ENCODE data around the gene TSHB. TPM values are rescaled to one million over a fixed set of nuclear protein-coding genes. Genes with fewer than 3 reads are reported as not detected.

TSHB gene
- total RNA-seq, 1 donor from 2014 or later: not detected

DNA sequence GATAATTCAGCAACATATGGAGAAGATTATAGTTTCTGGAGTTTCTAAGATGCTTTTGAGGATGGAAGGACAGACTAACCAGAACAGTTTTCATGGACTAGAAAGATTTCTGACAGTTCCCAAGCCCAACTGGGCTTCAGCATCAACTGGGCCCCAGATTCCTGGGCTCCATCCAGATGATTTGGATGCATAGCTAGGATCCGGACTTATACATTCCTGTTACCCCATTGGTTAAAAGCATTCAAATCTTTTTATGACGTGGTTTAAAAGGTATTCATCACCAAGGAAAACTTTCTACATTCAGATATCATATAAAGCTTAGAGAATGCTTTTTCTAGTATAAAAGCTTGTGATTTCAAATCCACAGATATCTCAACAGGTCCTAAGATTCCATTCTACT lies 29.7 kb downstream of the TSHB start:
- no peak for DNase-seq (ENCODE audit: low spot score)

DNA sequence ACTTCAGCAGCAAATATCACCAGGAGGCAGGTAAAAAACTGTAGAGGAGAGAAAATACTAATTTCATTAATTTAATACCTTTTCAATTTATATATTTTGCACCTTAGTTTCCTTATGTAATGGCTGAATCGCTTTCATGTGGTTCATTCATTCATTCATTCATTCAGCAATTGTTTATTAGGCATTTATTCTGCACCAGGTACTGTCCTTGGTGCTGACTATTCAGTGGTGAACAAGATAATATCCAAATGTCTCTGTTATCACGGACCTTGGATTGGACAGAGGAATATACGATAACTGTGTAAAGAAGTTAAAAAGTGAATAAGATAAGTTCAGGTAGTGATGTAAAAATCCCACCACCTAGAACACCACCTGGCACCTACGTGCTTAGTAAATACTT lies 30.9 kb downstream of the TSHB start:
- no peak for DNase-seq (ENCODE audit: low spot score)

DNA sequence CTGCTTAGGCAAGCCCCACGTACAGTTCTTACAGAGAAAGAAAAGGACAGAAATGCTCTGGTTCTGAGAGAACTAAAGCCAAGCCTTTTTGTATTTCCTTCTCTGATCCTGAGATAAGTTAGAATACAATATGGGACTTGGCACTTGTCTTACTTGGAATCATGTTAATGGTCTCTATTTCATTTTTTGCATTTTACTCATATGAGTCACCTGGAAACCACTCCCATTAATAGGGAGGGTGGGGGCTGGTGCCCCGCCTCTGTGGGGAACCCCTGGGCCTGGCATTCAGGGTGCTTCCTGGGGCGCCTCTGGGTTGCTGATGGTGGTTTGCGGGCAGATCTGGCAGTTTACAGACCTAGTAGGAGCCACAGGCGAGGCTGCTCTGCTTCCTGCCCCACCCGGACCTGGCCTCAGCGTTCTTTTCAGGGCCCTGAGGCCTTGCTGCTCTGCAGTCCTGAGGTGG lies 32.9 kb downstream of the TSHB start:
- DNase-seq (ENCODE audit: low spot score): no peak

DNA sequence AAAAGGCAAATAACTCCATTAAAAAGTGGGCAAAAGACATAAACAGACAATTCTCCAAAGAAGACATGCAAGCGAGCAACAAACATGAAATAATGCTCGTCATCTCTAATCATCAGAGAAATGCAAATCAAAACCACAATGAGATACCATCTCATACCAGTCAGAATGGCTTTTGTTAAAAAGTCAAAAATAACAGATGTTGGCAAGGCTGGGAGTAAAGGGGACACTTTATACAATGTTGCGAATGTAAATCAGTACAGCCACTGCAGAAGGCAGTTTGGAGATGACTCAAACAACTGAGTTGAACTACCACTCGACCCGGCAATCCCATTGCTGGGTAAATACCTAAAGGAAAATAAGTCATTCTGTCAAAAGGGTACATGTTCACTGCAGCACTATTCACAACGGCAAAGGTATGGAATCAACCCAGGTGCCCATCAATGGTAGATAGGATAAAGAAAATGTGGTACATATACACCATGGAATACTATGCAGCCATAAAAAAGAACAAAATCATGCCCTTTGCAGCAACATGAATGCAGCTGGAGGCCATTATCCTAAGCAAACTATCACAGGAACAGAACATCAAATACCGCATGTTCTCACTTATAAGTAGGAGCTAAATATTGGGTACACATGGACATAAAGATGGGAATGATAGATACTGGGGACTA lies 33.7 kb downstream of the TSHB start:
- DNase-seq (ENCODE audit: low spot score): no peak

DNA sequence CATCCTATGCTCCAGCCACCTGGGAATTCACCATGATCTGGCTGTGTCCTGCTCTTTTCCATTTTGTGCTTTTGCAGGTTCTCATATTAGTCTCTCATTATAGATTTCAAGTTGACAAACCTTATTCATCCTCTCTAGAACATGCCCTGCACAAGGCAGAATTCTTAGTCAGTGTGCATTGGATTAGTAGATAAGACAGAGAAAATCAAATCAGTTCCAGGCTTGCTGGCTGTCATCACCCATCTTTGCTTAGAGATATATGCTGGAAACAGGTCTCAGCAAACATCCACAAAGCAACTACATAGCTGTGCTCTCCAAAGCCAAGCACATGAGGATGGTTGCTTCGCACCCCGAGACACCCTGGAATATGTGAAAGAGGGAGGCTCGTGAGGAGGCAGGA lies 34.8 kb downstream of the TSHB start:
- no peak for DNase-seq (ENCODE audit: low spot score)

DNA sequence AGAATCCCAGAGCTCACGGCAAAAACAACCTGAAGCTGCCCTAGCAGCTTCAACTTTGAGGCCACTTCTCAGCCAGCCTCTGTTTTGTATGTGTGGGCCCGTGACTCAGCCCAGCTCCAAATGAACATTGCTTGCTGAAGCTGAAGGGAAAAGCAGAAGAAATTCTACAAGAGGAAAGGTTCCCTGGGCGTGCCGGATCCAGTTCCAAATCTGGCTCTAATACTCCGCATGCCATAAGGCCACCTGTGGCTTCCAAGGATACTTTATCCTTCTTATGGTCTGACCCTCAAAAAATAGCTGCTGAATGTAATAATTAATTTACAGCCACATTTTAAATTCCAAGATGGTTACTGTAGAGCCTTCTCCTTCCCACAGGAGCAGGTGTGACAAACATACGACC lies 35.4 kb downstream of the TSHB start:
- no peak for DNase-seq (ENCODE audit: low spot score)

DNA sequence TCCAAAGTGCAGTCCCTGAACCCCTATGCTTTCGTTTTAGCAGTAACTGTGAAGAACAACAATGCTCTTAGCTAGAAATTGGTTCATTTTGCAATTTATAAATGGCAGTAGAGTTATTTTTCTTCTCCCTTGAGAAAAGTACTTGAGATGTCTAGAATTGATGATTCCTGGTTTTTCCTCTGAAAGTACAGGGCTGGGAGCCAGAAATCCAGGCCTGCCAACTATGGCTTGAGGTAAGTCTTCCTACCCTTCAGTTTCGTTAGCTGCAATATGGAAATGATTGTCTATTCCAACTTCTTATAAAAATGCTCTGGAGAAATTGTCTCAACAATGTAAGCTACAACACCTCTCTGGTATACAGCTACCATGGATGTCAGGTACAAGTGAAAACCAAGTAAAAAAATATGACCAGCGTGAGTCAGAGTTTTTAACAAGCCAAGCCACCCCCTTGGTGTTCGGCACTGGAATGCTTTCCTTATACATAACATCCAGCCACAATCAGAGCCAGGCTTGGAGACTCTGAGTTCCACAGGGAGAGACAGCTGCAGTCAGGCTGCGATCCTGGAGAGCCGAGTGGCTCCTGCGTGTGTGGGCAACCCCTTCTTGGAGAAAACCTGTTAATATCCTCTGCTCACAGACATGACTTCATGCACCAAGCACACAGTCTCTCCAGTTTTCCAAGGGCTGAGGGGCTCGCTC lies 37.7 kb downstream of the TSHB start:
- DNase-seq (ENCODE audit: low spot score): no peak

DNA sequence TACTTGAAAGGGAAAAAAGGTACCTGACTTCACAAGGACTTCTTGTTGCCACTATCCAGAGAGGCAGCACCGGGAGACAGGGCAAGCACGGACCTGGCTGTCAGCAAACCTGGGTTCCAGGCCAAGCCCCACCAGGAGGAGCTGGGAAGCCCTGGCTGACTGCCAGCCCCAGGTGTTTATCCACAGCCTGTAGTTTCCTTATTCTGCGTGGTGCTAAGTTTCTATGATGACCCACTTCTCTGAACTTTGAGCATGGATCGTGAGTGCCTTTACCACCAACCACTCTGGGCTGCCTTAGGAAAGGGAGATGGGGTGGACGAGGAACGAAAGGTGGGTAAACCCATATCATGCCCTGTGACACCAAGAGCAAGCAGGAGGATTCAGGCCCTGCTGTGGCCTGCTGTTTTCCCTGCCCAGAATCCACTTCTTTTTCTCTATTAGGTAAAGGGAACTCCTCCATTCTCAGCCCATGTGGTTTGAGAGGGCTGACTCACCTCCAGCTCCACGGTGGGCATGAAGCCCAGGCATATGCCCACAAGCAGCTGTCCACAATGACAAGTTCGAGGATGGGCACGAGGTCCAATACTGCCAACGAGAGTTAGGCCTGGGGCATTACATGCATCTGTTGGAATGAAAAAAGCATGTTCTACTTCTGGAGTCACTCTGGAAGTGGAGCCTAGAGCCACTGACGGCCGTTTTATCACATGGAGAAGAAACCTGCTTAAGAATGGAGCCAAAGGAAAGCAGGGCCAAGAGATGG lies 39.4 kb downstream of the TSHB start:
- no peak for DNase-seq (ENCODE audit: low spot score)

DNA sequence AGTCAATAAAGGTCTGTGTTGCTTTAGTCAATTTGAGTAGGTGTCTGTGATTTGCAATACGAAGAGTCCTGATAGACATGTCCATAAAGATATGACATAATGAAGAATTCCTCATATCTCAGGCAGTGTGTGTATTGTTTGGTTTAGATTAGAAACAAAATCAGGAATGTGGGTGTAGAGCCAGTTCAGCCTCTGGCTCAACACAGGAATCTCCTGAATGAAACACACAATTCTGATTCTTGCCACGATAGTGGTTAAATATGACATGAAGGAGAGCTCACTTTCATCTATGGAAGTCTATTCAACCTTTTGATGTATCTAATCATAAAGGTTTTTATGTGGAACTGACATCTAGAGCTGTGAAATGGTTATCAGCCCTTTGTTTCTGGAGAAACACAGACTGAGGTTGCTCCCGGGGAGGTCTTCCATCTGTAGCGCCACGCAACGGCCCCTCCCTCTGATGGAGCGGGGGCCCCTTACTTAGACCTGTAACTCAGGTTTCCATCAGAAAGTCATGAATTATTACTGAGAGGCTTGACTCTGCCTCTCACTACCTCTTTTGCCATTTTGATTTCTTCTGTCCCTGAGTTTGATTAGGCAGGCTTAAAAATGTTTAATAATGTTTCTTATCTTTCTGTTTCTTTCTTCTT lies 40.2 kb downstream of the TSHB start:
- no peak for DNase-seq (ENCODE audit: low spot score)

DNA sequence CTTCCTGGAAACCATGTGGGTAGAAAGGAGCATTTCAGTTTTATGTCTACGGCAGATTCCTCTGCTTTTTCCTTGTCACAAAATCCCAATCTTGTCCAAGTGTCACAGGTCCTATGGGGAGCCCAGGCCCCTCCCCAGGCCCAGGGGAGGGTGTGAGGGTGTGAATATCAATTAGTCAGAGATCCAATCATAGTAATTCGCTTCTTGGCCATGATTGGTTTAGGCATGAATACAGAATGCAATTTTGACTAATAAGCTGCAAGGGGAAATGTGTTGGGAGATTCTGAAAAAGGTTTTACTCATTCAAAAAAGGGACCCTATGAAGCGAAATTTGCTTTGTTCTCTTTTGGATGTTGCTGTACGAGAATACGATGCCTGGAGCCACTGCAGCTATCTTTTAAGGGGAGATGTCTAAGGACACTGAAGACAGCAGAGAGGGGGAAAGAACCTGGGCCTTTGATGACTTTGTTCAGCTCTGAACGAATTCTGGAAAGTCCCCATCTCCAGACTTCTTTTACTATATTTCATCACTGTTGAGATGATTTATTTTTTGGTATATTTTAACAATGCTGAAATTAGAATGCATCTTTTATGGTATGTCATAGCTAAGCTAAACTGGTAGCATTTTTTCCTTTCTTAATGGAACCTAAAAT lies 41.5 kb downstream of the TSHB start:
- no peak for DNase-seq (ENCODE audit: low spot score)

DNA sequence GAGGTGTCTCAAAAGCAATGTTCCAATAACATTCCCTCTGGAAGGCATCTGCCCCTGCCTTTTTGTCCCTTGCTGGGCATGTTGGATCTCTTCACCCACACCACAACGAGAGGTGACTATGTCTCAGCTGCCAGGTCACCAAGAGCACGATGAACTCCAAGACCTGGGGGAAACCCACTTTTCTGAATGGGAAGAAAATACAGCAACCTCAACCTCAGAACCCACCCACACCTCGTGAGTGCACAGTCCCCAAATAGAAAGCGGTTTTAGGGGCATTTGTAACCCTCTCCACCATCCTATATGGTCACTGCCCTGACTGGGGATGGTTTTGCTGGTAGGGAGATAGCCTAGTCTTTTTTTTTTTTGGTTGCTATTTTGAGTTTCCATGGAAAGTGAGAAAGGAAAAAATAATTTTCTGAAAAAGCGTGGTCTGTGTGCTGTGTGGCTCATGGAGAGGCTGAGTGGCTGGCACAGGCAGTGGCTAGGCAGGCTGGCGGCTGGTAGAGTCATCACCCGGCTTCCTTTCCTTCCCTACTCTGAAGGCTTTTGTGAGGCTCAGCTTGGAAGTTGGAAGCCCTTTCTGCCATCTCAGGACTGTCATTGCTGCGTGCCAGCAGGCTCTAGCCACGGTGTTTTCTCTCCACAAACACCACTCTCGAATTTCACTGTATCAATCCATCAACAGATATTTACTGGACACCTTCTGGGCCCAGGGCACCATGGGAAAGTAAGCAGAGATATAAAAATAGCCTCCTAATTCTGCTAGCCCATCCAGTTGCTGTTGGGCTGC lies 43.9 kb downstream of the TSHB start:
- DNase-seq (ENCODE audit: low spot score): no peak

DNA sequence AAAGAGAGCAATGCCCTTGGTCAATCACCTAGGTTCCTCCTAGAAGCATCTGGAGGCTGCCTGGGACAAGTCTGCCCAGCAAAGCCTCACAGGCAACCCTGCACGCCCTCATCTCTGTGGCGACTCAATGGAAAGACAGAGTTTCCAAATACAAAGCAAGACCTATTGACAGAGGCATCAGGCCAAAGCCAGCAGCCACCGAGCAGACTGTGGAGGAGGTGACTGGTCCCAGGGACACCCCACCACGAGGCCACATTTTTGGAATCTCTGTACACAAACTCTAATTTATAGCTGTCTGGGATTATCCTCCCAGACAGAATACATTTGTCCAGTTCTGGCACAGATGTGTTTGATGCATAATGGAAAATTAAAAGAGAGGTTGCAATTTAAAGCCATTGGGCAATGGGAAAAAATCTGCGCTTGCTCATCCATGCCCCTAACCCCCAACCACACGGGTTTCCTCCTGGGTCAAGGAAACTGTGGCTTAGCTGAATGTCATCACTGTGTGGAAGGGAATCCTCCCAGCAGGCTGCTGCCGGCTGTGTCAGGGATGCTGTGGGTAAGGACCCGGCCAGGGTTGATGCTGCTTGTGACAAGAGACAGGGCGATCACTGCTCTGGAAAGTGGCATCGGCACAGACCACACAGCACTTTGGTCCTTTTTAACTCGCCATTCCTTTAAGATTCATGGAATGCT lies 45.4 kb downstream of the TSHB start:
- DNase-seq (ENCODE audit: low spot score): no peak

DNA sequence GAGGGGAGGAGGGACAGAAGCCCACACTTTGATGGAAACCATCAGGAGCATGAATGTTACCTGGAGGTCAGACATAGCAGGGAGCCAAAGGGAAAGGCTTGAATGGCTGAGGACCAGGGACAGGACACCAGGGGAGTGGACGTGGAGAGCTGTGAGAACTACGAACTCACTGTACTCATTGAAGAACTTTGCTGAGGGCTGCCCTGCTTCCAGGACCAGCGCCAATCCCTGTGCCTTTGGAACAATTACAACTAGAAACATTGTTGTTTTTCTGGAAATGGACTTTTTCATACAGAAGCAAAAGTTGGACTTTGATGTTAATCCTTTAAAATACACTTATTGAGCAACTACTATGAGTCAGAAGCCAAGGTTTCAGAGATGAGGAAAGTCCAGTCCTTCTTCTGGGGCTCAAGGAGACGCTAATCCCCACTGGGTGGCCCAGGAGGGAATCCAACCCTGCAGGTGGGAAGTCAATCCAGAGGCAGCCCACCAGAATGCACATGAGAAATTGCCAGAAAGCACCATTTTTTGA lies 46.8 kb downstream of the TSHB start:
- DNase-seq (ENCODE audit: low spot score): no peak

DNA sequence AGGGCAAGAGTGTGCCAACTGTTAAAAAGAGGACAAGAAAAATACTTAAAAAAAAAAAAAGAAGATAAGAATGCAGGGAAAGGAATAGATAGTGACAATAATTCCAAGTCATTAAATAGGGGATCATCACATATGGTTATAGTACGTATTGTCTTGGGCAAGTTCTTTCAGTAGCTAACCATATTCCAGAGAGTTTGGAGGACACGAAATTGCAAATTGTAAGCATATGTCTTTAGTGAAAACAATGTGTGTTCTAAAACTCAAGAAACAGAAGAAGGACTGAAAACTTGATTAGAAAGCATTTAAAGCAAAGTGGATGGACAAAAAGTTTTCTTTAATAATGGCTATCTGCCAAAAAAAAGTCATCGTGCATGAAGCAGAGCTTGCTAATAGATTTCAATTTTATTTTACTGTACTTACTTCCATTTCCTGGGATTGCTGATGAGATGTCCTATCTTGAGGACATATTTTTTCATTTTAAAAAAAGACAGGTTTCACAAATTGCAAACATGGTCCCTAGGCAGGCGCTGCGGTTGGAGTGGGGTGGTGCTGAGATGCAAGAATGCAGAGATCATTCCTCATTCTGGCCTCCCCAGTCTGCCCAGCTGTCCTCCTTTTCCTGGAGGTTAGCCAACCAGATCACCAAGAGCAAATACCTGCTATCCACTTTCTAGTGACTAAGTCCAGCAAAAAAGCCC lies 47.8 kb downstream of the TSHB start:
- DNase-seq (ENCODE audit: low spot score): no peak

DNA sequence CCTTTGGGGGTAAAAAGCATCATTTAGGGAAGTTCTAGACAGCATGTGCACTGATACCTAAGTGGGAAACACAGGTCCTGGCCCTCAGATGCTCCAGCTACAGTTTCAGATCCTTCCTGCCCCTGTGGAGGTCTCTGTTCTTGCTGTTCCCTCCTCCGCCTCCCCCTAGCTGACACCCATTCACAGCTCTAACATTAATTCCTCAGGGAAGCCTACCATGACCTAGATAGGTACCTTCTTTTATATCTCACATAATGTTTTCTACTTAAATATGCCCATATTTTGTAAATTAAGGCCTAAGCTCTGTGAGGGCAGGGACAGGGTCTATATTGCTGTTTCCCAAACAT lies 48.3 kb downstream of the TSHB start:
- DNase-seq (ENCODE audit: low spot score): no peak

DNA sequence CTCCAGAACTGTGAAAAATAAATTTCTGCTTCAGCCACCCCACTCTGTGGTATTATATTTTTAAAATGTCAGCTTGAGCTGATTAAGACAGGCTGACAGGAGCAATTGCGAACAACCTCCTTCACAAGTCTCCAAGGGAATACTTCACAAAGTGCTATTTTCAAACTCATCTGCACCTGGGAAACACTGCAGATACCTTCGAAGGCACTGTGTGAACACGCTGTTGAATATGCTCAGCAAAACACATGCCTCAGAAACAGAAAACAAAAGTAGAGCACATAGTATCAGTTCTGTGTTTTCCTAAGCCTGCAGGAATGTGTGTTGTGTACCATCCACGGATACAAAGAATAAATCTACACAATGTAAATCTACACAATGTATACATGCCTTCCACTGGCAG lies 49.1 kb downstream of the TSHB start:
- DNase-seq (ENCODE audit: low spot score): no peak

DNA sequence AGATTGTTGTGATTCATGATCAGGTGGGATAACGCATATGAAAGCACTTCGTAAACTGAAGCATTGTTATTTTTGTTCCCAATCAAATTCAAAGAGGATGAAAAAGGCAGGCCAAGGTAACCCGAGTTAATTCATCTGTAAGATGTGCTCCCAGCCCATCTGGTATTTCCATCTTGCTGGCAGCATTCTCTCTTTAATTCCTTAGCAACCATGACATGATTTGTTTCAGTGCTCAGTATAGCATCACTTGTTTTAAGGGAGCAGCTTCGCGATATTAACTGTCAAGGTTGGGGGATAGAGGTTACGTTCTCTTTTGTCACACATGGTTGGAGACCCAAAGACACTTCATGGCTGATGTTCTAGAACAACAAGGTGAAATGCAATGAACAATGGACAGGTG lies 53.3 kb downstream of the TSHB start:
- no peak for DNase-seq (ENCODE audit: low spot score)

Measured in mesenteric fat pad (tissue), 1 donor.